Endothelial cell of umbilical vein (primary cell): ENCODE measurements around the gene KLF3. TPM values are rescaled to one million over a fixed set of nuclear protein-coding genes. Genes with fewer than 3 reads are reported as not detected.

Source experiments
- BruUV-seq: library from RNA; stranded (reverse); fragments of 400-500 nt; replicated peaks from 2 replicates; lab custom pipeline; 2021; lab: Mats Ljungman, UMichigan
- CTCF ChIA-PET: fragments of 300-600, 350-600 bp; sonication (Branson Sonifier 250); formaldehyde crosslinking; loops from one replicate; lab custom pipeline; 2021; ENCODE audit warnings: antibody characterized with exemption, inconsistent platforms; lab: Charles Lee
- POLR2A ChIA-PET: fragments of 300-600, 350-600 bp; sonication (Branson Sonifier 250); formaldehyde crosslinking; loops from one replicate; lab custom pipeline; 2021; ENCODE audit warnings: antibody characterized with exemption, inconsistent platforms; lab: Charles Lee
- DNase-seq: peaks from one replicate; pipeline ENCODE4 v3.0.0-alpha.2; 2011; ENCODE audit warnings: low read depth, low spot score
- FAIRE-seq: peaks from 2 replicates; lab custom pipeline; 2011; peaks lifted over from hg19 to GRCh38; lab: Jason Lieb, UNC
- H2AFZ ChIP-seq: 2 replicates; pipeline ENCODE4 v1.6.0; 2012; ENCODE audit warnings: low read depth, low read length, control low read depth, inconsistent platforms
- H3K27ac ChIP-seq: 2 replicates; pipeline ENCODE4 v1.5.1; 2011; ENCODE audit warnings: low read depth, mild to moderate bottlenecking, control low read depth, low read length, moderate library complexity; ENCODE audit not compliant: insufficient read depth
- H3K27me3 ChIP-seq, 2 experiments: 2 replicates each; pipeline versions ENCODE4 v1.6.0 to v1.6.1; 2011; ENCODE audit warnings: low read length in 2 of 2, mixed read lengths in 1 of 2; ENCODE audit not compliant: control insufficient read depth in 2 of 2, insufficient read depth in 2 of 2
- H3K36me3 ChIP-seq, 2 experiments: 2 replicates in 1 of 2; 3 replicates in 1 of 2; pipeline ENCODE4 v1.5.1; 2011; ENCODE audit warnings: low read length in 2 of 2, mild to moderate bottlenecking in 1 of 2, moderate library complexity in 1 of 2; ENCODE audit not compliant: control insufficient read depth in 2 of 2, insufficient read depth in 2 of 2; ENCODE audit errors: extremely low read depth in 1 of 2
- H3K4me1 ChIP-seq: 3 replicates; pipeline ENCODE4 v1.5.1; 2011; ENCODE audit warnings: mild to moderate bottlenecking, low read length; ENCODE audit not compliant: control insufficient read depth, insufficient read depth; ENCODE audit errors: extremely low read depth
- H3K4me2 ChIP-seq: 2 replicates; pipeline ENCODE4 v1.6.1; 2011; ENCODE audit warnings: low read length, control low read depth, mixed read lengths; ENCODE audit not compliant: insufficient read depth
- H3K4me3 ChIP-seq, 3 experiments: fragments of 200-600 bp in 1 of 3; sonication (generic), shearing (Covaris generic) in 1 of 3; replicated peaks in 1 of 3; 2 replicates each; pipeline ENCODE4 v1.5.1; 2011 to 2016; ENCODE audit warnings: control low read depth in 3 of 3, low read length in 3 of 3, mild to moderate bottlenecking in 2 of 3, inconsistent platforms in 1 of 3, low read depth in 1 of 3, moderate library complexity in 1 of 3; ENCODE audit not compliant: insufficient read depth in 1 of 3
- H3K79me2 ChIP-seq: 2 replicates; pipeline ENCODE4 v1.6.0; 2012; ENCODE audit warnings: low read length, inconsistent platforms; ENCODE audit not compliant: control insufficient read depth, insufficient read depth
- H3K9ac ChIP-seq: replicated peaks from 2 replicates; pipeline ENCODE3; 2011; ENCODE audit warnings: low read length, control low read depth; ENCODE audit not compliant: insufficient read depth; ENCODE audit errors: extremely low read depth
- H3K9me1 ChIP-seq: replicated peaks from 3 replicates; pipeline ENCODE4 v1.6.0; 2011; ENCODE audit warnings: mild to moderate bottlenecking, low read length; ENCODE audit not compliant: control insufficient read depth, insufficient read depth; ENCODE audit errors: extremely low read depth
- H3K9me3 ChIP-seq: replicated peaks from 2 replicates; pipeline ENCODE4 v1.5.1; 2012; ENCODE audit warnings: low read length, inconsistent platforms; ENCODE audit not compliant: control insufficient read depth, insufficient read depth
- H4K20me1 ChIP-seq: replicated peaks from 2 replicates; pipeline ENCODE3; 2011; ENCODE audit warnings: mild to moderate bottlenecking, low read length; ENCODE audit not compliant: control insufficient read depth, insufficient read depth; ENCODE audit errors: extremely low read depth
- CTCF ChIP-seq, 2 donors: IDR thresholded peaks; 1 replicate in 1 of 2; 2 replicates in 1 of 2; pipeline ENCODE4 v1.5.1; 2011; ENCODE audit warnings: low read length in 2 of 2, mild to moderate bottlenecking in 2 of 2, moderate library complexity in 2 of 2, control low read depth in 1 of 2, inconsistent platforms in 1 of 2, low read depth in 1 of 2; ENCODE audit not compliant: insufficient read depth in 1 of 2; ENCODE audit errors: extremely low read depth in 1 of 2
- EZH2 ChIP-seq: IDR thresholded peaks from 2 replicates; pipeline ENCODE4 v1.6.1; 2012; ENCODE audit warnings: borderline replicate concordance, low read depth, mild to moderate bottlenecking, moderate library complexity, low read length, inconsistent platforms; ENCODE audit not compliant: severe bottlenecking
- FOS ChIP-seq: IDR thresholded peaks from 2 replicates; pipeline ENCODE4 v1.6.1; 2011; ENCODE audit warnings: mild to moderate bottlenecking, low read length, moderate library complexity, borderline replicate concordance; ENCODE audit not compliant: insufficient read depth
- GATA2 ChIP-seq: IDR thresholded peaks from 2 replicates; pipeline ENCODE4 v1.7.0; 2011; ENCODE audit warnings: low read depth, mild to moderate bottlenecking, moderate library complexity, mixed read lengths, low read length; ENCODE audit not compliant: insufficient read length, insufficient read depth
- JUN ChIP-seq: IDR thresholded peaks from 2 replicates; pipeline ENCODE4 v1.6.1; 2011; ENCODE audit warnings: borderline replicate concordance, low read depth; ENCODE audit not compliant: insufficient read length, insufficient read depth
- MAX ChIP-seq: IDR thresholded peaks from 2 replicates; pipeline ENCODE4 v1.6.1; 2011; ENCODE audit not compliant: insufficient read depth, insufficient read length
- MYC ChIP-seq: IDR thresholded peaks from one replicate; pipeline ENCODE4 v1.6.1; 2011; ENCODE audit warnings: mild to moderate bottlenecking, low read depth, low read length
- POLR2A ChIP-seq: IDR thresholded peaks from 2 replicates; pipeline ENCODE4 v1.6.1; 2012; ENCODE audit warnings: low read depth, mild to moderate bottlenecking, control low read depth, low read length
- POLR2AphosphoS5 ChIP-seq: IDR thresholded peaks from 2 replicates; pipeline ENCODE4 v1.6.1; 2012; ENCODE audit warnings: low read depth, mild to moderate bottlenecking, control low read depth, low read length, moderate library complexity; ENCODE audit not compliant: insufficient read depth
- dilution Hi-C: fragments of 300-500 bp; cut with MboI; formaldehyde crosslinking; loops from one replicate; pipeline ENCODE4 v1.15.0; 2019; ENCODE audit warnings: low sequenced_read_pairs; ENCODE audit not compliant: extremely low pct_ligation_motif_present
- intact Hi-C: fragments of 100-400 bp; cut with micrococcal nuclease; formaldehyde crosslinking; loops from one replicate; pipeline ENCODE4 v1.10.0; 2022
- polyA plus RNA-seq, 4 experiments: library from polyadenylated mRNA; depleted of rRNA in 3 of 4; stranded (reverse) in 3 of 4; unstranded in 1 of 4; fragments of >200 nt; gene quantifications; 2 replicates each; pipeline versions ENCODE4 v1.2.1 to v1.2.3, GENCODE V29; 2011 to 2012; ENCODE audit warnings: missing spikeins in 1 of 4
- total RNA-seq: library from RNA; stranded (reverse); gene quantifications from 2 replicates; pipeline ENCODE4 v1.2.3, GENCODE V29; 2021

Gene KLF3
- total and polyA plus RNA-seq, 2 donors (not counting 3 experiments of a cell fraction or from before 2014, with no cell fraction given) = 27.7 to 50.5 TPM

- Histone ChIP-seq H3K36me3 (no peaks in the 10 kb centered on the region), H3K27ac (no peak overlapping the region), H3K4me1 (peaks cover 9% of the 10 kb centered on the region), H2AFZ (no peak overlapping the region), H3K9me1 (no peaks in the 10 kb centered on the region), H3K4me3 (no peak overlapping the region), H3K4me2 (no peak overlapping the region), H3K27me3 (no peaks in the 10 kb centered on the region), H3K9ac (no peak overlapping the region), H3K79me2 (no peaks in the 10 kb centered on the region), H3K9me3 (no peaks in the 10 kb centered on the region), H4K20me1 (no peaks in the 10 kb centered on the region)
- BruUV-seq = no TSS peak
- DNase-seq = no peak
- POLR2A ChIA-PET = no interaction called here
- CTCF ChIA-PET = interaction anchor here (0.8 kb wide), 1 partner anchor 534 kb away, joined by 3 read pairs; no protein-coding TSS in a partner anchor
- dilution Hi-C loops (no loop called here), intact Hi-C loops (no loop called here)
- FAIRE-seq = no peak
- TF ChIP-seq GATA2 (no peak), EZH2 (no peak), CTCF (IDR thresholded peaks at IDR 0.05; ENCODE audit: extremely low read depth in 1 of 2, insufficient read depth in 1 of 2, low read depth in 1 of 2, low read length in 2 of 2) (no peak), FOS (no peak), MAX (no peak), POLR2A (no peak), POLR2AphosphoS5 (no peak), JUN (no peak), MYC (no peak)
Observed at GRCh38 chr4:38715050-38715449, 51.1 kb downstream of the KLF3 start.
